GM15510 (cell line): ENCODE measurements around the gene TDP2.

Source experiments
- POLR2A ChIP-seq: IDR thresholded peaks from 3 replicates; pipeline ENCODE4 v1.6.1; 2011; ENCODE audit warnings: borderline replicate concordance; ENCODE audit not compliant: insufficient read length; ENCODE audit errors: extremely low read depth

Gene TDP2

DNA sequence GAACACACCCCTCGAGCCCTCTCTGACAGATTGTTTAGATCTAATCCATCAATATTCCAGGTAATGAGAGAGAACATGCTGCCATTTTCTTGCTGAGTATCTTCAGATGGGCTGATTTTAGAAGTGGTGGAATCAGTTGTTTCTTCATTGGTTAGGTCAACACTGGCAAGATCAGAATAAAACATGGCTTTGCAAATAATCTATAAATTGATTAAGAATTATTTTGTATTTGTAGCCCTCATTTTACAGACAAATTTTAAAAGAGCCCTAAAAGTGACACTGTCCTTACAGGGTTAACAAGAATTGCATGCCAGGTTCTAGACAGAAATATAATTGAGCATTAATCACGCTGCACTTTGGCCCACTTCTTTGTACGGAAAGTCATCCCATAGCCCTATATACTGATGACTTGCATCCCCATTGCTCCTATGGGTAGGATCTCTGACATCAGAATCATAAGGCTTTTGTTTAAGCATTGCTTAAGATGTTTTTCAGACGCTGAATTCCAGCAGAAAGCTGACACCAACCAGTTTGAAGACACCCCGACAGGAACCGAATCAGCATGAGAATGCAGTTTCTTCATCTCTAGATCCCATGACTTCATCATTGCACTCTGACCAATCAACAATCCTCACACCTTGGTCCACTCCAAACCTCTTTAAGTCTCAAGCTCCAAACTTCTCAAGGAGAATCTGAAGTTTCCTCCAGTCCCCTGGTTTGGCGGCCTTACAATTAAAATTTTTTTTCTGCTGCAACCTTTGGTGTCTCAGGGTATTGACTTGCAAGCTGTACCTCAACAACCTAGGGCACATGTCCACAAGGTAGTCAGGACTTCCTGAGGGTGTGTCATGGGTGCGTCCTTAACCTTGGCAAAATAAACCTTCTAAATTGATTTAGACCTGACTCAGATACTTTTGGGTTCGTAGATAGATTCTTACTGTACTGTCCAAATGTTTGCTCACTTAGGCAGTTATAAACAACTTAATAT lies 7.8 kb downstream of the TDP2 start:
- TF ChIP-seq POLR2A = no peak

DNA sequence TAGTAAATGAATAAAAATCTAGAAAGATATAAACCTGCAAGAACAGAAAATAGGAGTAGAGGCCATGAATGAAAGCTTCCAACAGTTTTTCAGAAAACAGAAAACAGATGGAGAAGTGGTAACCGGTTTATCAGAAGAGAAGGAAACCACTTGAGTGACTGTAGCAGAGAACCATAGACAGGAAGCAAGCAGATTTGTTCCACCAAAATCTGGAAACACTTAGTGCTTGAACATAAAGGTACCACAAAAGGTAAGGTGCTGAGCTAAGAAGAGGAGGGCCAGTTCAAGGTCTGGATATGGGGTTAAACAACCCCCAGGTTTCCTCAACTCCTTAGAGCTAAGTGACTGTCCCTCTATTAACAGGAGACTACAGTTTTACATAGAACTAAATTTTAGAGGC lies 11.5 kb downstream of the TDP2 start:
- no peak for TF ChIP-seq POLR2A

DNA sequence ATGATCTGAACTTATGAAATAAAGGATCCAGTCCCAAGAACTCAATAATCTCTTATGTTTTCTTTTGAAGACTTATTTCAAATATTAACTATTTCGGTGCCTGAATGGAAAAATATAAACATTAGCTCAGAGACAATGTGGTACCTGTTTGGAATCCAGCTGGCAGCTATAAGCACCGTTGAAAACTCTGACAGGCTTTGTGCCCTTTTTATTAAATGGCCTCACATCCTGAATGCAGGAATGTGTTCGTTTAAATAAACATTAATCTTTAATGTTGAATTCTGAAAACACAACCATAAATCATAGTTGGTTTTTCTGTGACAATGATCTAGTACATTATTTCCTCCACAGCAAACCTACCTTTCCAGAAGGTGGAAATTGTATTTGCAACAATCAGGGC lies 16.3 kb downstream of the TDP2 start:
- TF ChIP-seq POLR2A = no peak

DNA sequence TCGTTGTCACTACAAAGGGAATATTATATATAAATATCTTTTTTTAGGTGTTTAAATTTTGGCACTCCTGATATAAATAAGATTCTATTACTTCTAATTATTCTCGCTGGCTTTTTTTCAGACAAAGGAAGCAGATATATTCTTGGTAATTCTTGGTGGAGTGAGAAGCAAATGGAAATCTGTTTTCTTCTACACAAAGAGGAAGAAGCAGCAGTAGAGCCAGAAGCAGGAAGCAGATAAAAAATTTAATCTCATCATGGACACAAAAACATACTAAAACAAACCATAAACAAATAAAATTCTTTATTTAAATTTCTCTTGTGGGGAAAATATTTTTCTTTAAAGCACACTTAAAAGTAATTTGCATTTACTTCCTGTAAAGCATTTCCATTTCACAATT lies 17.0 kb downstream of the TDP2 start:
- TF ChIP-seq POLR2A = no peak

DNA sequence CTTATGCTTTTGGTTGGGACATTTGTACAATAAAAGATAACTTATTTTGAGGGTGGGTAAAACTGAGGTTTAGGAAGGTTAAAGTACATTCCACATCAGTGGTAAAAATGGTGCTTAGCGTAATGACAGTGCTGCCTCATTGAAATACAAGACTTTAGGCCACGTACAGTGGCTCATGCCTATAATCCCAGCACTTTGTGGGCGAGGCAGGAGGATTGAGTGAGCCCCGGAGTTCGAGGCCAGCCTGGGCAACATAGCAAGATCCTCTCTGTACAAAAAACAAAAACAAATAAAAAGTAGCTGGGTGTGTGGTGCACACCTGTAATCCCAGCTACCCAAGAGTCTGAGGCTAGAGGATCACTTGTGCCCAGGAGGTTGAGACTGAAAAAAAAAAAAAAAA lies 18.4 kb downstream of the TDP2 start:
- TF ChIP-seq POLR2A = no peak

DNA sequence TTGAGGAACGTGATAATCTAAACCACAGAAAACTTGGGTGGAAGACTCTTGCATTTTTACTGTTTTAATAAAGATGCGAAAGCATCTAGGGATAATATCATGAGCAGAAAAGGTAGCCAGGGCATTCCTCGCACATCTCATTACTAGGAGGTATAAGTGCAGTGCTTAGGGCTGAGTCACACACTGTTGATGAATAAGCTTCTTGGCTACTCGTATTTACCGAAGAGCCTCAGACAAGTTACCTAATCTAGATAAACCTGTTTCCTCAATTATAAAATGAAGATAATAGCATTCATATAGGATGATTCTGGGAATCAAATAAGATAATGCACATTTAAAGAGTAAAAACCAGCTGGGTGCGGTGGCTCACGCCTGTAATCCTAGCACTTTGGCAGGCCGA lies 19.9 kb downstream of the TDP2 start:
- no peak for TF ChIP-seq POLR2A

DNA sequence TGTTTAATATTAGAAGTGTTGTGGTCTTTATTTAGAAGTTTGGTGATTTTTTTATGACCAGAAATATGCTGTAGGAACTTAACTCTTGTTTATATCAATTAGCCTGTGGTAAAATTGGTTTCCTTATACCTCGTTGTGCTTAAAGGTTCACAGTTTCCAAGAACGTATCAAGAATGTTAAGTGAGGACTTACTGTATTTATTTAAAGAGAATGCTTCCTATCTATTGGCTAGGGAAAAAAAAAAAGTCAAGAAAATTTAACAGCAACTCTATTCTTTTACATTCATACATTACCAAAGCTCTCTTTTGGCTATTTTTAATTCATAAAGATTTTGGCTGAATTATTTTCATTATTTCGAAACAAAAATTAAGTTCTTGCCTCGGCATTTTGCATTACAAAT lies 22.3 kb downstream of the TDP2 start:
- no peak for TF ChIP-seq POLR2A

DNA sequence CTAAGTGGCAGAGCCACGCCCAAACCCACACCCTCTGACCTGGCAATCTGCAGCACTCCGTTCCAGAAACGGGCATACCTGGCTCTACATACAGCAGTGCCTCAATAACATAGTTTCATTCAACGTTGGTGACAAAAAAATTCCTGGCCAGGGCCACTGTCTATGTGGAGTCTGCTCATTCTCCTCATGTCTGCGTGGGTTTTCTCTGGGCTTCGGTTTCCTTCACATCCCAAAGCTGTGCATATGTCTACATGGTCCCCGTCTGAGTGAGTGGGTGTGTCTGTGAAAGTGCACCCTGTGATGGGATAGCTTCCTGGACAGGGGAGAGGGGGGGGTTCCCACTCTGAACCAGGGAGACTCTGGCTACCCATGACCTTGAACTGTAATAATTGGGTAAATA lies 22.8 kb downstream of the TDP2 start:
- no peak for TF ChIP-seq POLR2A

DNA sequence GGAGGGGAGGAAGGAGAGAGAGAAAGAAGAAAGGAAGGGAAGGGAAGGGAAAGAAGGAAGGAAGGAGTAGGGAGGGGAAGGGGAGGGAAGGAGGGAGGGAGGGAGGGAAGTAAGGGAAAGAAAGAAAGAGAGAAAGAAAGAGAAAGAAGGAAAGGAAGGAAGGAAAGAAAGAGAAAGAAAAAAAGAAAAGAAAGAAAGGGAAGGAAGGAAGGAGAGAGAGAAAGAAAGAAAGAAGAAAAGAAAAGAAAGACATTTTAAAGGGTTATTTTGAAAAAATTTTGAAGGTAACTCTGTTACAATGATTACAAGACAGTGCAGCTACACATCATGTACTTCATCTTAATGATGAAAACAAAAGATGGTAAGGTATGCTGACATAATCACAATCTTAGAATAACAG lies 24.6 kb downstream of the TDP2 start:
- no peak for TF ChIP-seq POLR2A

DNA sequence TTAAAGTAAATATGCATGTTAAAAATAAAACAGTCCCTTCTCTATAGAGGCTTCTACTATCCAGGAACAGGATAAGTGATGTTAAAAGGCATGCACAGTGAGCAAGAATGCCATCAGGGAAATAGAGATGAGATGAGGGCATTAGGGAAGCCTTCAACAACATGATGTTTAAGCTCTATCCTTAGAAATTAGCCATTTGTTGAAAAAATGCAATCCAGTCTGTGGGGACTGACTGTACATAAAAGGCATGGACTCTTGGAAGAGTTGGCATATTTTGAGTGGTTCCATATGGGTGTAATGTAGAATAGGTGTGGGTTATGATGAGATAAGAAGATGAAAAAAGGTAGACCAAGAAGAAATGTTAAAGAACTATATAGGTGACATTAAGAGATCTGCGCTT lies 26.5 kb downstream of the TDP2 start:
- TF ChIP-seq POLR2A = no peak

DNA sequence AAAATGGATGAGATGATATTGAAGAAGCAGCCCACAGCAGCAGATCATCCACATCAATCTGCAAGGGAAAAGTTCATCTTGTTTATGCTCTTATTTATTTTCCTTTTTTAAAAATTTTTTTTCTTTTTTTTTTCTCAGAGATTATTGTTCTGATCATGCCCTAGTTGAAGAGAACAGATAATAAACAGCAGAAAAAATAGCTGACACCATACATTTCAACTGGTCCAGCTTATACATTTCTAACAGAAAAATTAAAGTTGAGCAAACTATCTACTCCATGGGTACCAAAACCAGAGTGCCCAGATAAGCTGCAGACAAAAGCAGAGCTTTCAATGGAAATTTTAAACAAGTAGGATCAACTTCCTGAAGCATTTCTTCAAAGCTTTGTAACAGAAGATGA lies 30.0 kb downstream of the TDP2 start:
- TF ChIP-seq POLR2A = no peak

DNA sequence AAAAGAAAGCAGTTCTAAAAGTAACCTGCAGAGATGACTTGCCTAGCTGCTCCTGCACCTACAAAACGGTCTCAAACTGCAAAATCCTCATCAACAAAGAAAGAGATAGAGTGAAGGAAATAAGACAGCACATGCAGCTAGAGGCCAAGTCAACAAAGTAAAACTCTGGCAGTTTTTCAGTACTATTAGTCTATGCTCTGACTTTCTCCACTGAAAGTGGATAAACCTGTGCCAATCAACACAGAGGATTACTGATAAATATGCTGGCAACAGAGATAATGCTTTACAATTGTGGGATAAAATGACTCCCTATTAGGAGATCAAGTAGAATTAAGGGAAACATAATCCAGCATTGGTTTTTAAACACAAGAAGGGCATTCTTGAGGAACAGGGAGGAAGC lies 34.1 kb downstream of the TDP2 start:
- no peak for TF ChIP-seq POLR2A

DNA sequence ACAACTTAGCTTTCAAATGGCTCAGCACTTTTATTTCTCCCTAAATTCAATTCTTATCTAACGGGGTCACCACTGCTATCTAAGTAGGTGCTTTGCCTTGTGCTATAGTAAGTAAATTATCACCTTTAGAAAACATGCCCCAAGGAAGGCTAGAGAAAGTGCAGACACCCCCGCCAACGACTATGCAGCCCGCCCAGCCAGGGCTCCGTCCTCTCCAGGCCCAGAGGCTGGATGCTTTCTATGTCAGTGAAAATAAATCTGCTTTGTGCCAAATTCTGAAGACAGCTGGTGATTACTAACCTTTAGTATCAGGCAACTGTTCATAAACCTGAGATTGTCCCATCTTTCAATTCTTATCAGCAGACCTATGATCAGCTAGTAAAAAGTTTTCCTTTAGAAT lies 35.0 kb downstream of the TDP2 start:
- TF ChIP-seq POLR2A = no peak

DNA sequence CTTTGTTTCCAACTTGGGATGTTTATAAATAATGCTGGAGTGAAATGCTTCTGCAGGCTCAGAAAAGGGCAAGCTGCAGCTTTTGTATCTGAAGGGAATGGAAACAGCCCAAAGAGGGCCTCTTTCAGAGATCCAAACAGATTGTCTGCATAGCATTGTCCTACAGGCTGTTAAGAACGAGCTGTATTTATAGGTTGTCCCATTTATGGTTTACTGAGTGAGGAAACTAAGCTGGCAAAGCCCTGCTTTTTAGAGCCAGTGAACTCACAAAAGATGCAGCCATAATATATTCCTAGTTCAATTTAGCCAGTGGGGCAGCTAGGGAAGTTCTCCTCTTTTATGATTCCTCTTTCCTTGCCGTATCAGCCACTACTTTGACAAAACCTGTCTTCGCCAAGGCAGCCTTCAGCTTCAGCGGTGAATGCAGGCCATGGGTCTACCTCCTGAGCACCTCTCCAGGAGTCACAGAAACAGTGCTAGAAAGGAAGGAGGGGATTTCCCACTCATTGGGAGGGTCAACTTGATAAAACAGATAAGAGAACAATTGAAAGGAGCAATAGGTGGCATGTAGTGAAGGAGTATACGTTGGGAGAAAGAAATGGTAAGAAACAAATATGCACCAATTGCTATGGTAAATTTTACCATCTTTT lies 35.7 kb downstream of the TDP2 start:
- no peak for TF ChIP-seq POLR2A

DNA sequence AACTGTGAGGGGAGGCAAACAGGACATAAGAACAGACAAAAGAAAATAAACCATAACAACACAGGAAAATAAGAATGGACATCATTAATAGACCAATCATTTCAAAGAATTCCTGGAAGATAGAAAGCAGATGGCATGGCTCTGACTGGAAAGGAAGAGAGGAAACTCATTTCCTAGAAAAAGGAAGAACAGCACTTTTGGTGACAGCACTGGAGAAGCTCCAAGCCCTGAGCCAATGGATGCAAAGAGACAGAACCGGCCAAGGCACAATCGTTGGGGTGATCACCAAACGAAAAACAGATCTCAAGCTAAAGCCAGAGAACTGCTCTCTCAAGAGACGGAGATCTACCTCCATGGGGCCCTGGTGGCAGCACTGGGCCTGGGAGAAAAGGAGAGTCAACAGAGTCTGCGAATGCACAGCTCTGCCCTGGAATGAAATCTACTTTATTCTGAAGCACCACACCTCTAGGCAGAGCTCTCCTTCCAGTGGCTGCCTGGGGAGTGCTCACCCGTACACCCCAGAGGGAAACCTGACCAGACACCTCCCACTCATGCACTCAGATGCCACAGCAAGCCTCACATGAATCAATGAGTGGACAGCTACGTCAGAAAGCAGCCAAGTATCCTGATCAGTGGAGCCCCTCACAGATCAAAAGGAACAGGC lies 44.9 kb downstream of the TDP2 start:
- no peak for TF ChIP-seq POLR2A
